K562 (cell line): ENCODE measurements around the gene NRXN3. TPM values are rescaled to one million over a fixed set of nuclear protein-coding genes. Genes with fewer than 3 reads are reported as not detected.

Source experiments
- ATAC-seq: fragments of 200-7000 bp; cut with Tn5 transposase; 3 replicates; pipeline ENCODE4 v1.9.1; 2020; ENCODE audit warnings: moderate library complexity
- BruUV-seq: library from RNA; stranded (reverse); fragments of 400-500 nt; replicated peaks from 2 replicates; lab custom pipeline; 2021; lab: Mats Ljungman, UMichigan
- CTCF ChIA-PET: fragments of 300-600 bp; formaldehyde crosslinking; extraction: SDS; loops from one replicate; lab custom pipeline; 2021; ENCODE audit warnings: low intra/inter-chr PET ratio; lab: Yijun Ruan, JAX
- POLR2A ChIA-PET: fragments of 300-600, 350-650 bp; sonication (Branson Sonifier 250); formaldehyde crosslinking; extraction: SDS; loops from one replicate; lab custom pipeline; 2021; ENCODE audit warnings: antibody characterized with exemption, inconsistent platforms; lab: Yijun Ruan, JAX
- DNase-seq, 4 experiments: peaks; one replicate each; pipeline versions ENCODE4 v3.0.0 to v3.0.0-alpha.2; 2011 to 2018; ENCODE audit warnings: low spot score in 3 of 4, mixed read lengths in 3 of 4; ENCODE audit errors: extremely low read depth in 1 of 4
- FAIRE-seq: peaks from 2 replicates; lab custom pipeline; 2011; peaks lifted over from hg19 to GRCh38; lab: Jason Lieb, UNC
- H2AFZ ChIP-seq: 2 replicates; pipeline ENCODE4 v1.6.0; 2011; ENCODE audit warnings: low read depth, low read length, control low read depth, inconsistent platforms
- H3K27ac ChIP-seq: fragments of 200-600 bp; 3 replicates; pipeline ENCODE4 v1.8.0; 2011; ENCODE audit warnings: low read depth, mild to moderate bottlenecking, control low read depth, inconsistent platforms, low read length, moderate library complexity, mixed read lengths; ENCODE audit errors: extremely low read depth
- H3K27me3 ChIP-seq, 2 experiments: fragments of 300-600 bp in 1 of 2; 2 replicates in 1 of 2; 3 replicates in 1 of 2; pipeline versions ENCODE4 v1.6.0 to v1.8.0; 2011; ENCODE audit warnings: inconsistent platforms in 2 of 2, low read length in 2 of 2, mild to moderate bottlenecking in 1 of 2, mixed read lengths in 1 of 2, moderate library complexity in 1 of 2; ENCODE audit not compliant: control insufficient read depth in 2 of 2, insufficient read depth in 2 of 2
- H3K36me3 ChIP-seq: fragments of 300-600 bp; 3 replicates; pipeline ENCODE4 v1.8.0; 2011; ENCODE audit warnings: mild to moderate bottlenecking, low read length, inconsistent platforms; ENCODE audit not compliant: control insufficient read depth, insufficient read depth
- H3K4me1 ChIP-seq, 2 experiments: fragments of 200-600 bp in 1 of 2; replicated peaks in 1 of 2; 2 replicates in 1 of 2; 3 replicates in 1 of 2; pipeline versions ENCODE4 v1.5.1 to v1.8.0; 2011; ENCODE audit warnings: inconsistent platforms in 2 of 2, low read length in 2 of 2, mild to moderate bottlenecking in 1 of 2, mixed read lengths in 1 of 2, moderate library complexity in 1 of 2; ENCODE audit not compliant: control insufficient read depth in 2 of 2, insufficient read depth in 2 of 2
- H3K4me2 ChIP-seq: 2 replicates; pipeline ENCODE4 v1.6.1; 2011; ENCODE audit warnings: low read length, control low read depth, inconsistent platforms, mixed read lengths; ENCODE audit not compliant: insufficient read depth
- H3K4me3 ChIP-seq: fragments of 200-600 bp; sonication (generic), shearing (Covaris generic); 2 replicates; pipeline ENCODE4 v1.5.1; 2016; ENCODE audit warnings: control low read depth, inconsistent platforms
- H3K79me2 ChIP-seq: fragments of 200-600 bp; 3 replicates; pipeline ENCODE4 v1.8.0; 2011; ENCODE audit warnings: low read length, inconsistent platforms; ENCODE audit not compliant: control insufficient read depth, insufficient read depth
- H3K9ac ChIP-seq, 2 experiments: 2 replicates each; pipeline versions ENCODE4 v1.6.0 to v1.6.1; 2011; ENCODE audit warnings: low read depth in 2 of 2, low read length in 2 of 2, control low read depth in 1 of 2, inconsistent platforms in 1 of 2, mild to moderate bottlenecking in 1 of 2, mixed read lengths in 1 of 2; ENCODE audit not compliant: insufficient read depth in 1 of 2
- H3K9me1 ChIP-seq: one replicate; pipeline ENCODE4 v1.6.0; 2011; ENCODE audit warnings: inconsistent platforms, mild to moderate bottlenecking, low read length, moderate library complexity; ENCODE audit not compliant: control insufficient read depth, insufficient read depth
- H3K9me3 ChIP-seq: replicated peaks from 2 replicates; pipeline ENCODE4 v1.5.1; 2011; ENCODE audit warnings: low read depth, low read length, inconsistent platforms; ENCODE audit not compliant: control insufficient read depth, insufficient read depth
- H4K20me1 ChIP-seq: replicated peaks from 2 replicates; pipeline ENCODE4 v1.6.1; 2011; ENCODE audit warnings: low read length, inconsistent platforms, mixed read lengths; ENCODE audit not compliant: control insufficient read depth, insufficient read depth
- ARNT ChIP-seq, 2 experiments: fragments of 450-650 bp; IDR thresholded peaks; 2 replicates each; pipeline ENCODE4 v1.6.1; 2016; ENCODE audit warnings: mild to moderate bottlenecking in 1 of 2
- ATF2 ChIP-seq: sonication (generic); formaldehyde crosslinking; IDR thresholded peaks from 2 replicates; pipeline ENCODE4 v1.8.1; 2022; ENCODE audit warnings: missing genetic modification reagents
- EHMT2 ChIP-seq: fragments of 450-650 bp; IDR thresholded peaks from 2 replicates; pipeline ENCODE4 v1.6.1; 2018; ENCODE audit warnings: antibody characterized with exemption
- ESRRB ChIP-seq: fragments of 250-450 bp; sonication (Bioruptor Pico); IDR thresholded peaks from 2 replicates; pipeline ENCODE4 v1.5.0; 2020; ENCODE audit warnings: mild to moderate bottlenecking, moderate library complexity, borderline replicate concordance
- MIER1 ChIP-seq: fragments of 450-650 bp; IDR thresholded peaks from 2 replicates; pipeline ENCODE4 v1.6.1; 2016; ENCODE audit warnings: antibody characterized with exemption, mild to moderate bottlenecking, low read depth
- PCBP2 ChIP-seq: fragments of 200-400 bp; formaldehyde crosslinking; IDR thresholded peaks from 2 replicates; pipeline ENCODE4 v1.6.1; 2018; ENCODE audit warnings: low read length, low read depth, mild to moderate bottlenecking, moderate library complexity; ENCODE audit not compliant: poor library complexity, severe bottlenecking
- ZNF165 ChIP-seq: fragments of 250-450 bp; sonication (Bioruptor Pico); IDR thresholded peaks from 2 replicates; pipeline ENCODE4 v1.4.0; 2020; ENCODE audit warnings: borderline replicate concordance
- ZNF253 ChIP-seq: fragments of 250-450 bp; sonication (Bioruptor Pico); conservative IDR thresholded peaks from 2 replicates; pipeline ENCODE4 v1.6.1; 2021; ENCODE audit warnings: mild to moderate bottlenecking
- ZSCAN29 ChIP-seq: fragments of 450-650 bp; IDR thresholded peaks from 2 replicates; pipeline ENCODE4 v1.6.1; 2017
- WGBS: fragments of 100-300 bp; shearing (Covaris generic); methylation state at CpG from one replicate; pipeline ENCODE4 v1.1.6; 2016; ENCODE audit warnings: low coverage, mixed read lengths; ENCODE audit not compliant: insufficient coverage; ENCODE audit errors: missing lambda C conversion rate; 5-methylcytosine and 5-hydroxymethylcytosine counted together
- in situ Hi-C: fragments of 300-500 bp; cut with MboI; formaldehyde crosslinking; loops from 4 replicates; pipeline ENCODE4 v1.15.0; 2018; ENCODE audit warnings: inconsistent platforms, mixed read lengths
- intact Hi-C: fragments of 100-400 bp; cut with micrococcal nuclease; formaldehyde crosslinking; loops from 2 replicates; pipeline ENCODE4 v1.14.2; 2022
- polyA plus RNA-seq, 8 experiments: library from polyadenylated mRNA; depleted of rRNA in 4 of 8; stranded (reverse) in 5 of 8; unstranded in 3 of 8; fragments of >200 nt; fragmentation: Nextera tagmentation in 2 of 8; fragmentation: Illumina TruSeq in 1 of 8; extraction: Ambion mirVana in 2 of 8; extraction: Trizol in 1 of 8; gene quantifications; 2 replicates each; pipeline versions ENCODE4 v1.2.1 to v1.2.3, GENCODE V29; 2011 to 2014; ENCODE audit warnings: inconsistent platforms in 1 of 8, missing spikeins in 1 of 8
- total RNA-seq, 7 experiments: library from RNA; depleted of rRNA in 6 of 7; stranded (reverse); fragments of >200 nt in 6 of 7; fragmentation: Illumina TruSeq in 2 of 7; extraction: Trizol in 2 of 7; gene quantifications; 2 replicates each; pipeline versions ENCODE4 v1.2.1 to v1.2.3, GENCODE V29; 2011 to 2021; ENCODE audit warnings: low replicate concordance in 1 of 7
- TF ChIP-seq, protein P1 (sequence below): fragments of 450-650 bp; IDR thresholded peaks from 2 replicates; pipeline ENCODE4 v1.6.1; 2016; ENCODE audit warnings: missing biosample characterization, missing genetic modification characterization
- TF ChIP-seq, protein P2 (sequence below): fragments of 450-650 bp; IDR thresholded peaks from 2 replicates; pipeline ENCODE4 v1.7.1; 2018; ENCODE audit warnings: mild to moderate bottlenecking, low read depth; ENCODE audit not compliant: partially characterized antibody
- TF ChIP-seq, protein P3 (sequence below): IDR thresholded peaks from 2 replicates; pipeline ENCODE4 v1.6.1; 2014; ENCODE audit warnings: antibody characterized with exemption

NRXN3 gene
- total and polyA plus RNA-seq, 9 of the 15 experiments (the other 6 are each of a cell fraction or from before 2014, with no cell fraction given): 0.09 TPM; not detected in 8

GRCh38 chr14:78530078-78530477 lies 359.9 kb downstream of the NRXN3 start:
- CTCF ChIA-PET: no interaction called here
- H3K4me3 ChIP-seq: no peak overlapping the region
- H3K9me3 ChIP-seq: no peaks in the 10 kb centered on the region
- in situ Hi-C loops: no loop called here
- H3K9ac ChIP-seq: no peak overlapping the region
- WGBS: 5% methylated on average over 2 of the region's 2 CpGs
- BruUV-seq: no TSS peak
- POLR2A ChIA-PET: interaction anchor here (0.9 kb wide), 1 partner anchor 19 kb away, joined by 4 read pairs; no protein-coding TSS in a partner anchor
- no peaks in the 10 kb centered on the region for H3K4me1 ChIP-seq
- H3K9me1 ChIP-seq: no peaks in the 10 kb centered on the region
- ATAC-seq: peak; percentile 50; the same call in 1 of the 3 replicates
- no peaks in the 10 kb centered on the region for H3K27me3 ChIP-seq
- H4K20me1 ChIP-seq: no peaks in the 10 kb centered on the region
- intact Hi-C loops: no loop called here
- H3K4me2 ChIP-seq: no peak overlapping the region
- H3K27ac ChIP-seq: no peak overlapping the region
- H3K36me3 ChIP-seq: no peaks in the 10 kb centered on the region
- H3K79me2 ChIP-seq: no peaks in the 10 kb centered on the region
- H2AFZ ChIP-seq: no peak overlapping the region
- FAIRE-seq: no peak
- peak; percentile 7 to 44 (median 20) for DNase-seq
- TF ChIP-seq ARNT (IDR thresholded peaks at IDR 0.05): no peak
- TF ChIP-seq MIER1: peak; percentile 69; the same call in 1 of the 2 replicates
- no peak for TF ChIP-seq ZNF165 (CRISPR knock-in tag)
- peak; percentile 85 for TF ChIP-seq EHMT2
- TF ChIP-seq, protein P1, sequence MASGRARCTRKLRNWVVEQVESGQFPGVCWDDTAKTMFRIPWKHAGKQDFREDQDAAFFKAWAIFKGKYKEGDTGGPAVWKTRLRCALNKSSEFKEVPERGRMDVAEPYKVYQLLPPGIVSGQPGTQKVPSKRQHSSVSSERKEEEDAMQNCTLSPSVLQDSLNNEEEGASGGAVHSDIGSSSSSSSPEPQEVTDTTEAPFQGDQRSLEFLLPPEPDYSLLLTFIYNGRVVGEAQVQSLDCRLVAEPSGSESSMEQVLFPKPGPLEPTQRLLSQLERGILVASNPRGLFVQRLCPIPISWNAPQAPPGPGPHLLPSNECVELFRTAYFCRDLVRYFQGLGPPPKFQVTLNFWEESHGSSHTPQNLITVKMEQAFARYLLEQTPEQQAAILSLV (tag): no peak
- TF ChIP-seq PCBP2: no peak
- no peak for TF ChIP-seq ATF2 (CRISPR knock-in tag)
- no peak for TF ChIP-seq ESRRB (CRISPR knock-in tag)
- TF ChIP-seq ZSCAN29: no peak
- TF ChIP-seq, protein P2, sequence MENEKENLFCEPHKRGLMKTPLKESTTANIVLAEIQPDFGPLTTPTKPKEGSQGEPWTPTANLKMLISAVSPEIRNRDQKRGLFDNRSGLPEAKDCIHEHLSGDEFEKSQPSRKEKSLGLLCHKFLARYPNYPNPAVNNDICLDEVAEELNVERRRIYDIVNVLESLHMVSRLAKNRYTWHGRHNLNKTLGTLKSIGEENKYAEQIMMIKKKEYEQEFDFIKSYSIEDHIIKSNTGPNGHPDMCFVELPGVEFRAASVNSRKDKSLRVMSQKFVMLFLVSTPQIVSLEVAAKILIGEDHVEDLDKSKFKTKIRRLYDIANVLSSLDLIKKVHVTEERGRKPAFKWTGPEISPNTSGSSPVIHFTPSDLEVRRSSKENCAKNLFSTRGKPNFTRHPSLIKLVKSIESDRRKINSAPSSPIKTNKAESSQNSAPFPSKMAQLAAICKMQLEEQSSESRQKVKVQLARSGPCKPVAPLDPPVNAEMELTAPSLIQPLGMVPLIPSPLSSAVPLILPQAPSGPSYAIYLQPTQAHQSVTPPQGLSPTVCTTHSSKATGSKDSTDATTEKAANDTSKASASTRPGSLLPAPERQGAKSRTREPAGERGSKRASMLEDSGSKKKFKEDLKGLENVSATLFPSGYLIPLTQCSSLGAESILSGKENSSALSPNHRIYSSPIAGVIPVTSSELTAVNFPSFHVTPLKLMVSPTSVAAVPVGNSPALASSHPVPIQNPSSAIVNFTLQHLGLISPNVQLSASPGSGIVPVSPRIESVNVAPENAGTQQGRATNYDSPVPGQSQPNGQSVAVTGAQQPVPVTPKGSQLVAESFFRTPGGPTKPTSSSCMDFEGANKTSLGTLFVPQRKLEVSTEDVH: no peak
- no peak for TF ChIP-seq ZNF253 (CRISPR knock-in tag)
- TF ChIP-seq, protein P3, sequence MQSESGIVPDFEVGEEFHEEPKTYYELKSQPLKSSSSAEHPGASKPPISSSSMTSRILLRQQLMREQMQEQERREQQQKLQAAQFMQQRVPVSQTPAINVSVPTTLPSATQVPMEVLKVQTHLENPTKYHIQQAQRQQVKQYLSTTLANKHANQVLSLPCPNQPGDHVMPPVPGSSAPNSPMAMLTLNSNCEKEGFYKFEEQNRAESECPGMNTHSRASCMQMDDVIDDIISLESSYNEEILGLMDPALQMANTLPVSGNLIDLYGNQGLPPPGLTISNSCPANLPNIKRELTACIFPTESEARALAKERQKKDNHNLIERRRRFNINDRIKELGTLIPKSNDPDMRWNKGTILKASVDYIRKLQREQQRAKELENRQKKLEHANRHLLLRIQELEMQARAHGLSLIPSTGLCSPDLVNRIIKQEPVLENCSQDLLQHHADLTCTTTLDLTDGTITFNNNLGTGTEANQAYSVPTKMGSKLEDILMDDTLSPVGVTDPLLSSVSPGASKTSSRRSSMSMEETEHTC: no peak
